Activated CD4-positive, alpha-beta T cell treated with anti-CD3 and anti-CD28 coated beads, Interleukin-2, amount 50 U/mL, for 16 hours (primary cell): Measurements from ENCODE around the gene SH3RF3.

ENCODE experiments used
- DNase-seq: peaks from one replicate; pipeline ENCODE4 v3.0.0-alpha.2; 2020

Gene SH3RF3

DNA sequence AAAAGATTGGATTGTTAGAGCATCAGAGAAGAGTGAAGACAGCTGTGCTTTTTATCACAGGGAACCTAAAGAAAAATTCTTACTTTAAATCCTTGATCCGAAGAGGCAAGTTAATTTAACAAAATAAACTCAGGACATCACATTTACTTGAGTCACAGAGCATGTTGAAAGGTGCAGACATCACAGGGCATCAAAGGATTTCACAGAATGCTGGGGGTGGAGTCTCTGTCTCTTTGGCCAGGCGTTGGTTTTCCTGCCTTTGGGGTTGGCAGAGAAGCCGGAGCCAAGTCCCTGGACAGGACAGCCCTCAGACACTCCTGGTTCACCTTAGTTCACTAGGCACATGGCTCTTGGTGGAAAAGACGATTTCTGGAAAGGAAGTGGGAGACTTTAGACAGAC lies 56.3 kb downstream of the SH3RF3 start:
- DNase-seq: no peak

DNA sequence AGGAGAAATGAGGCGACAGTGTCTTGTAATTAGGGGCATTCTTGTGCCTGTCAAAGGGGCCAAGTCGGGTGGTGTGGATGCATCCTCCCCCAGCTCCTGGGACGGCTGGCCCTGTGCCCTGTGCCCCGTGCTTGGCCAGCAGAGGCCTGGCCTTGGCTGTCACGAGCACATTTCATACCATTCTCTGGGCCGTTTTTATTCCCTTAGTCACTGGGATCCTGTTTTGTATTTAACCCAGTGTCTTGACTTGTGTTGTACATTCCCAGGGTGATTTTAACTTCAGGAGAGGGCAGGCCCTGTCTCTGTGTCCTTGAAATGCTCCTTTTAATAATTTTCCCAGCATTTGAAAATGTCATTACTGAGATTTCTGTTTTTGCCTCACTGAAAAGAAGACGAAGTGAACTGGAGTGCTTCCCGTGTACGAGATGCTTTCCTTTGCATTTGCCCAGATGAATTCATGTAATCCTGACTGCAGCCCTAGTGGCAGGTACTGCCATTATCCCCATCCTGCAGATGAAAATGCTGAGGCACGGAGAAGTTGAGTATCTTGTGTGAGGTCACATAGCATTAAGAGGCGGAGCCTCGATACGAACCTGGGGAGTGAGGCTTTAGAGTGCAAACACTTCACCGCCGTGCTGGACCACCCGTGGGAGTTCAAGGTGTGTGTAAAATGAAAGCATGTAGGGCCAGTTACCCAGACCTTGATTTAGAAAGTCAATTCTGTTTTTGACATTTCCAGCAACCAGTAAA lies 57.0 kb downstream of the SH3RF3 start:
- no peak for DNase-seq

DNA sequence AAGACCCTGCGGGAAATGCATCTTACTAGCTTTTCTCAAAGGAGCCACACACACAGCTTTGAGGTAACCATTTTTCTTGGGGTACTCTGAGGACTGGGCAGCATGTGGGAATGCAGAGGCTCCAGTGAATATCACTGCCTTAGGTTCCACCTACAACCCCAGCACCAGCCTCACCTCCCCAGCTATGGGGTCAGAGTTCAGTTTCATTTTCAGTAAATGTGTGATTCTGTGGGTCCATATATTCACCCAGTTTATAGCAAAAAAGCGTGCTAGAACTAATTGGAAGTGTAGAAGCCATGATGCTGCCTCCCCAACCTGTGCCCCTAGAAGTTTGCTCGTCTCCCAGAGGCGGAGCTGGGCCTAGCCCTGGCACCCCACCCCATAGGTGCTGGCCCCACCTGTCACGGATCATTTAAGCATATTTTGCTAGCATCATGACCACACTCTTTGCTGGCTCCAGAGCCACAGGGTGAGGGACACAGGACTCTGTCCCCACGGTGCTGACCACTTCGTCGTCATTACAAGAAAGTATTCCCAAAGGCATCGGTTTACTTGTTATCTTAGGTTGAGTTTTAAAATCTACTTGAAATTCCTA lies 57.7 kb downstream of the SH3RF3 start:
- DNase-seq: no peak

DNA sequence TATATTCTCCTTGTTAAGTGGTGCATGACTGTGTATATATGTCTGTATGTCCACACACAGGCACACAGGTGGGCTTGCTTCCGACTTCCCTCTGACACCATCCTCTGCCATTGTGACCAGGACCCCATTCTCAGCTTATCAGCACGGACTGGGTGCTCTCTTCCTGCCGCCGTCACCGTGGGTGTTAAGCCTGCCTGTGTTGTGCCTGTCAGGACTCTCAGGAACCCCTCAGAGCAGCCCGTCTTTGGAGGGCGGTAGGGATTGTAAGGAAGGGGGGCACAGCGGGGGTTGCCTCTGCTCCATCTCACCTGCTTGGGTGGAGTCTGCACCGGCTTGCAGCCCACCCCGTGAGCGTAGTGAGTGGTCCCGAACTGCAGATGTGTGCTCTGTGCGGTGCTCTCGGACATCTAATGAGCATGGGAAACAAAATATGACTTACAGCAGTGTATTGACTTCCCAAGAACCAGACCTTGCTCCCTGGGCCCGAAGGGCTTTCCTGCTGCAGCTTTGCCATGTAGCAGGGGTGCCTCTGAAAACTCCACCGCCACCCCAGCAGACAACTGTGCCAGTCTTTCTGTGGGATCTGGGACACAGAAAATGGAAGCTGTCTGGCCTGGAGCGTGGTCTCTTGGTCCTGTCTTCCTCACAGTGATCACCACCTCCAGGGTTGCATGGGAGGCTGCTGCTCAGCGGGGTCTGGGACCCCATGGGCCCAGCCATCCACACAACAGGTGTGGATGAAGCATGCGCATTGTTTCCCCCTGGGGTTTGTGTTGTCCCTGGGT lies 58.9 kb downstream of the SH3RF3 start:
- DNase-seq: no peak

DNA sequence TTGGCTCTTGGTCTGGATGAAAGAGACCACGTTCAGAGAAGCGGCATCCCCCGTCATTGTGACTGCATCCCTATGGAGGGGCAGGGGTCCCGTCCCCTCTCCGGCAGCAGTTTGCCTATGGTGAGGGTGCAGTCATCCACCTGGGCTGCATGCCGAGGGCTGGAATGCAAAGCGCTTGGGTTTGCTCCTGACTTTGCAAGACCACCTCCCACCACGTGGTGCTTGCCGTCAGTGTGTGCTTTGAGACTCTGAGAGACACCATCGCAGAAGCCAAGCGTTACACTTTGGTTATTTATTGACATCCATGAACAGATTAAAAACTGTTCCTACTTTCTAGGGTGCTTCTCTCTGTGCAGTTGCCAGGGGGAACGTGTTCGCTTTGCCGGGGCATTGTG lies 59.5 kb downstream of the SH3RF3 start:
- no peak for DNase-seq

DNA sequence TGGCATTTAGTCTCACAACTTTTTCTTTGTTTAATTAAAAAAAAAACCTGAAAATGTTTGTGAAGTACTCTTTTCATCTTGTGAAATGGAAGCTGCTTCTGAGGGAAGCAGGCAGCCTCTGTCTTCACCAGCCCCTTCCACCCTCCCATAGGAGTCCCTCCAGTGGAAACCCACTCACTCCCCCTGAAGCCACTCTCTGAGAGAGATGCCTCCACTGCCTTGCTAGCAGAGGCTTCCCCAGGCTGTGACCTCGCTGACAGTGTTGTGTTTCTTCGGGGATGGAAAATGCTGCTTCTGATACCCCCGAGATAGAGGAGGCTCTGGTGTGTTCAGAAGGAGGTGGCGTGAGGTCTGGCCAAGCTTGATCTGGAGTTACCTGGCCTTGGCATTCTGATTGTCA lies 59.9 kb downstream of the SH3RF3 start:
- no peak for DNase-seq

DNA sequence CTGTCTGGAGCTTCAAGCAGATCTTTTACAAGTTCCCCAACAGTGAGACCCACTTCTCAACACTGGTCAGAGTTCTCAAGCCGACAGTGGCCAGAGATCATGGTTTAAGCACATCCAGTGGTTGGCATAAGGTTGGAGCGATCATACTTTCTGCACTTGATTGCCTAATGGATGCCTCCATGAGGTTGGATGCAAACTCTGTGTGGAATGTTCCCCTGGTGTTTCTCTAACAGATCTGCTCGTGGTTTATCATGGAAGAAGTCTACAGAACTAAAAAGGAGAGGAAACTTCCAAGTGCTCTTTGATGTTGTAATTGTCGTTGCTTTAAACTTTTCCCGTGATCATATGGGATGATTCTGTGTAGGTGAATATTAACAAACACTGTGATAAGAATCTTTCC lies 60.7 kb downstream of the SH3RF3 start:
- DNase-seq: no peak

GRCh38 chr2:109193807-109194619 lies 65.0 kb downstream of the SH3RF3 start:
- no peak for DNase-seq

- DNase-seq: no peak
These were observed 65.6 kb downstream of the SH3RF3 start for GRCh38 chr2:109194620-109194937.

- DNase-seq: no peak
These were observed 66.4 kb downstream of the SH3RF3 start for GRCh38 chr2:109195193-109196045.

GRCh38 chr2:109196081-109196875 lies 67.3 kb downstream of the SH3RF3 start:
- DNase-seq: no peak

DNA sequence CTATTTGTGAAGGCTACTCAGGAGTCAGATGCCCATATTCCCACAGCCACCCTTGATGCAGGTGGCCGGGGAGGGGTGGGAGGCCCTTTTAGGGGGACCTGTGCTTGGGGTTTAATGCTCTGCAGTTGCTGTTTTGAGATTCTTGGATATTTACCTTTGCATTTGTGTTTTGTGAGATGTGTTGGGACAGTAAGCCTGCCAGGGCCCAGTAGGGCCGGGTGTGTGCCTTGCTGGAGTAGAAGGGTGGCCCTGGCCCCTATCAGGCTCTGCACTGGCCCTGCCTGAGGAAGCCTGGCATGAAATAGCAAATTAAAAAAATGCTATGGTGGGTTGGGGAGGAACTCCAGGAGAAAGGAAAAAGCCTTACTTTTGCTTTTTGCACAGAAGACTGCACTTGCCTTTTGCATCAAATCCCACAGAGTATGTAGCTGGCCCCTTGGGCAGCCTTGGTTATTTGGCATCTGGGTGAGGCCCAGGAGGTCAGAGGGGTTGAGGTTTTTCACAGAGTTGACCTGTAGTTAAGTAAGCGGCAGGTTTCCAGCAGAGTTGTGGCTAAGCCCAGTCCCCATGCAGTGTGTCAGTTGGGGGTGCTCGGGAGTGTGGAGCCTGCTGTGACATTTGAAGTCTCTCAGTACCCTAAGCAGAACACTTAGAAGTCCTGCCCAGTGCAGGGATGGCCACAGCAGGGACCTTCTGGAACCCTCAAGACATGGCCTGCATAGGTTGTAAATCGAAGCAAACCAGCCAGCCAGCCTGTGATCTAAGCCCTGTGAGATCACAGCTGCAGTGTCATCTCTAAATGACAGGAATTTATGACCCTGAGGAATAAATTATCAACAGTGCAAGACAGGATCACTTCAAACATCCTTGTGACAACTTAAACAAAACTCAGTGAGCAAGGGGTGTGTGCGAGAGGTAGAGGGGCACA lies 68.8 kb downstream of the SH3RF3 start:
- no peak for DNase-seq

GRCh38 chr2:109199790-109200189 lies 70.8 kb downstream of the SH3RF3 start:
- no peak for DNase-seq

DNA sequence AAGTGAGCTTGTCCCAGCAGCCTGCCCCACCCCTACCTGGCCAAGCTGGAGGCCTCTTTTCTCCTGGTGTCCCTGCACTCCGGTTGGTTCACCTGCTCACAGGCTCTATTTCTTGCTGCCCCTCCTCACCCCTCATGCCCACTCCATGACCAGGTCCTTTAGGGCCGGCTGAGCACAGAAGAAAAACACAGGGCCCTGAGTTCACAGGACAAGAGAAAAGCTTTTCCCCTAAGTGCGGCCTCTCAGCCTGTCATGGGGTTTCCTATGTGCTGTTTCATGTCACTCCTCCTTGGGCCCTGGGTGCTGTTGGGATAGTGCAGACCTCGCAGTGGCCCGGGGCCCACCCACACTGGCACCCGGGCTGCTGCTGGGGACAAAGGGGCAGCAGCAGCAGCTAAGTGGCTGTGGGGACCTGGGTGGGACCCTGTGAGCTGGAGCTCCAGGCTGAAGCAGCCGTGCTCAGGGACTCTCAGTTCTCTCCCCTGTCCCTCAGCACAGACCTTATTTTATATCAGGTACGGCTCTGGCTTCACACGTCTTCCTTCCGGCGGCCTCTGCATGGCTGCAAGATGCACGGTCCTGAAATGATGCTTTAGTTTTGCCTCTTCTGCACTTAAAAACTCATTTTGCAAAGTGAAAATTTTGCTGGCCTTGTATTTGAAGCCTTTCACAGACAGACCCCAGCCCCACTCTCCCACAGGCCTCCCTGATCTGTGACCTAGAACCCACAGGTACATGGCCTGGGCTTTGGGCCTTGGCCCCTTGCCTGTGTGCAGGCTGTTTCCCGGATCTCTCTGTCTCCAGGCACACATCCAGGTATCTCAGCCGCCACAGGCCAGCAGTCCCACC lies 71.8 kb downstream of the SH3RF3 start:
- DNase-seq: no peak

GRCh38 chr2:109201465-109202327 lies 72.7 kb downstream of the SH3RF3 start:
- DNase-seq: no peak

- DNase-seq: no peak
These were observed 73.5 kb downstream of the SH3RF3 start for GRCh38 chr2:109202486-109202885.

DNA sequence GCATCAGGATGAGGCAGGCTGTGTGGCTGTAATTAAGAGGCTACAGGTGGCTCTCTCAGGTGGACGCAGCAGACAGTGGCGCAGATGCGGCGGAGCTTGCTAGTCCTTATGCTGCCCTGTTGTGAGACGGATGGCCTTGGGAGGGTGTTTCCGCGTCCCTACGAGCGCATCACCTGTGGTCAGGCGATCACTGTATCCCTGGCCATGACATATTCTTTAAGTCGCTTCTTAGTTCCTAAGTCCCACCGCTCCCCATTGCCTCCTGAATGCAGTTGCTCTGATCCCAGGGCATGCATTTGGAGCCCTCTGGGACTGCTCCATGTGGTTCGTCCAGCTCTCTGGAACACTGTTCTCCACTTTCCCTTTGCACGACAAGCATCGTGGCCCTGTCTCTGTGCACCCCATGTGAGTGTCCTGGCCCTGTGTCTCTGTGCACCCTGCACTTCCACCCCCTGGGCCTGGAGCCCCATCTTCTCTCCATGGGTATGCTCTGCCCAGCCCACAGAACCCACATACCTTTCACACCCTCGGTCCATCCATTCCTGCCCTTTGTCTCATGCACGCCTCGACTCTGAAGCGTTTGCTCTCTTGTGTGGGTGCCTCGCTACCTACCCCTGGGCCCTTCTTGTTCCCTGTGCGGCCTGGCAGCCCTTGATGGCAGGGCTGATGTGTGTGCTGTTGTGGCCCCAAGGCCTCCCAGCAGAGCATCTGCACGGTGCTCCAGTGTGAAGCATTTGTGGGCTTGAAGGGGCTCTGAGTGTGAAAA lies 74.4 kb downstream of the SH3RF3 start:
- no peak for DNase-seq

- DNase-seq: no peak
These were observed 75.4 kb downstream of the SH3RF3 start for GRCh38 chr2:109204412-109204811.
